Ureter (tissue), 1 donor: Measurements from ENCODE around the gene PIGZ. TPM values are rescaled to one million over a fixed set of nuclear protein-coding genes. Genes with fewer than 3 reads are reported as not detected.

Experiments used
- DNase-seq: peaks from one replicate; pipeline ENCODE4 v3.0.0-alpha.2; 2020; ENCODE audit warnings: low spot score
- total RNA-seq: library from RNA; stranded (reverse); gene quantifications from one replicate; pipeline ENCODE4 v1.2.4, GENCODE V29; 2023
- donor health status: DM: yes; HTN: yes; CAD: no.

The PIGZ gene
- total RNA-seq, 1 donor from 2014 or later = 16.3 TPM

DNA sequence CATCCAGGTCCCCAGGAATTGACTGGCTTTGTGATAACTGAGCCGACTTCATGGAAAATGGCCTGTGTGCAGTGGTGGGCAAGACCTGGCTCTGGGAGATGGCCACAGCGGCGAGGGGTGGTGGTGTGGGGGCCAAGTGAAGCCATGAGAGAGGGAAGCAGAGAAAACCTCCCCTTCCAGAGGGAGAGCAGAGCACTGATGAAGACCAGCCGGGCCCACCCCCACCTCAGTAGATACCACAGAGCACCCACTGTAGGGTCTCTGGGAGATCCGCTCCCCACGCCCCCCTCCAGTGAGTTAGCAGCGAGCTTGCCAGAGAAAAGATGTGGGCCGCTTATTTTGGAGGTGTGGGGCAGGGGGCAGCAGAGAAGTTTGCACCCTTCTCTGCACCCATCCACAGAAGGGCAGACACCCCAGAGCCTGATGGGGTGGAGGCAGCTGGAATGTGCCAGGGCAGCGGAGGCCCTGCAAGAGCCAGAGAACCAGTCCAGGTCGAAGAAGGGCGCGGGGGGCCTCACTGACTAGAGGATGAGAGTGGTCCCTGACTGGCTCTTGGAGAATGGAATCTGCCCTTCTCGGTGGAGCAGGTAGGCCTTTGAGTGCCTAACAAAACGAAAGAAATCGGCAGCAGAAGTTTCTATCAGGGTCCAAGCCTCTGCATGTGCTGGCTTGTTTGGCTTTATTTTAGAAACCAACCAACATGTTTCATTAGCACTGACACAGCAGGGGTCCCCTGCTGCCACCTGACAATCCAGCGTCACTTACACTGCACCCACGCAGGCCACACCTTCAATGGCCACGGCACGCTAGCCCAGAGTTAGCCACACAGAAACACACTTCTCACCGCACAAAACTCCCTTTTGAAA is 32.7 kb upstream of the PIGZ start:
- DNase-seq = peak; percentile 67

DNA sequence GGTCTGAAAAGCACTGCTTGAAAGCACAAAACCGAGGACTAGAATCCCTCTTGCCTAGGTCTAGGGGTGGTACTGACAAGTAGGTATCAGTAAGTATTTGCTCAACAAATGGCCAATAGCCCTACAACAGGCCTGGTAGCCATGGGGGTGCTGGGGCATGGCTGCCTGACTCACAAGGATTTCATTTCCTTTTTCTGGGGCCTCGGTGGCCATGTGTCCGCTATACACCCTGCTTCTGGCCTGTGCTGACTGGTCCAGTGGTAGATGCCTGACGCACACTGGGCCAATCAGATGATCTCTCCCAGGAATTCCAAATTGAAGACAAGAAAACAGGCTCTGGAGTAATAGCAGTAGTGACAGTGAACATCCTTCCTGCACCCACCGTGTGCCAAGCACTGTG is 31.6 kb upstream of the PIGZ start:
- DNase-seq = no peak

DNA sequence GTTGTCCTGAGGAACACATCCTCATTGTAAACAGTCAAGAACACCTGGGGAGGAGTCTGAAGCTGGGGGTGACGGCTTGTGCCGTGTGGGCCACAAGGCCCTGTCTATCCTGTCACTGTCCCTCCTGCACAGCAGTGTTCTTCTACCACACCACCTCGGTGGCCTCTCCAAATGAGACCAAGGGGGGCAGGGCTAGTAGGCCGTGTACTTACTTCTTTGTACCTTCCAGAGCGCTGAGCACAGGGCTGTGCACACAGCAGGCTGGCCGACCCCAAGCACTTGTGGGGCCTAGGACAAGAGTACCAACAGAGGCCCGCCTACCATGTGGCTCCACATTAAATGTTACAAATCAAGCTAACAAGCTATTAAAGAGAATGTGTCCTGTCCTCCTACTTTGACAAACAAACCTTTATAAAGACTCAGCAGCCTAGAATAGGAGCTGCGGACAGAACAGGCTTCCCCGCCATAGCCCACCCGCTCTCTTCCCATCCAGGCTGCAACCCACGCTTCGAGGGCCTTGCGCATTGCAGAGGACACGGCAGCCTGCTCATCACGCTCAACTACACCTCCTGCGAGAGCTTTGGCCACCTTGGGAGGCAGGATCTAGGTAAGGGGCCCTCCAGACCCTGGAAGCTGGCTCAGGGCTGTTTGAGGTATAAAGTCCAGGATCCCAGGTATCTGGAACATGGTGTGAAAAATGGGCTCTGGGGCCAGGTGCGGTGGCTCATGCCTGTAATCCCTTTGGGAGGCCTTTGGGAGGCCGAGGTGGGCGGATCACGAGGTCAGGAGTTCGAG is 30.5 kb upstream of the PIGZ start:
- DNase-seq = no peak

DNA sequence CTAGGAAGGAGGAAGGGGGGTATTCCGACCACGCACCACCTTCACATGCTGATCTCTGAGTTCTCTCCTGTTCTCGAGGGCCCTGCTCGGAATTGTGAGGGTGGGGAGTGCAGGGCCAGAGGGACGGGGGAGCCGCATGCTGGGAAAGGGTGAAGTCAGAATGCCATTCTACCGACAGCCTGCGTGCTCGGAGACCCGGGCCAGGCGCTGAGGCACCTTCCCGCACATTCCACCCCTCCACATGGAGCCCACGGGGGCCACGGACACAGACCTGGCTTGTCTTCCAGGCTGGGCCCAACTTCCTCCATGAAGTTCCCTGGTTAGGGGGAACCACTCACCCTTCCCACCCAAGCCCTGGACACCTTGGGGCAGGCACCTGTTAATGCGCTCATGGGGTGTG is 28.7 kb upstream of the PIGZ start:
- no peak for DNase-seq

DNA sequence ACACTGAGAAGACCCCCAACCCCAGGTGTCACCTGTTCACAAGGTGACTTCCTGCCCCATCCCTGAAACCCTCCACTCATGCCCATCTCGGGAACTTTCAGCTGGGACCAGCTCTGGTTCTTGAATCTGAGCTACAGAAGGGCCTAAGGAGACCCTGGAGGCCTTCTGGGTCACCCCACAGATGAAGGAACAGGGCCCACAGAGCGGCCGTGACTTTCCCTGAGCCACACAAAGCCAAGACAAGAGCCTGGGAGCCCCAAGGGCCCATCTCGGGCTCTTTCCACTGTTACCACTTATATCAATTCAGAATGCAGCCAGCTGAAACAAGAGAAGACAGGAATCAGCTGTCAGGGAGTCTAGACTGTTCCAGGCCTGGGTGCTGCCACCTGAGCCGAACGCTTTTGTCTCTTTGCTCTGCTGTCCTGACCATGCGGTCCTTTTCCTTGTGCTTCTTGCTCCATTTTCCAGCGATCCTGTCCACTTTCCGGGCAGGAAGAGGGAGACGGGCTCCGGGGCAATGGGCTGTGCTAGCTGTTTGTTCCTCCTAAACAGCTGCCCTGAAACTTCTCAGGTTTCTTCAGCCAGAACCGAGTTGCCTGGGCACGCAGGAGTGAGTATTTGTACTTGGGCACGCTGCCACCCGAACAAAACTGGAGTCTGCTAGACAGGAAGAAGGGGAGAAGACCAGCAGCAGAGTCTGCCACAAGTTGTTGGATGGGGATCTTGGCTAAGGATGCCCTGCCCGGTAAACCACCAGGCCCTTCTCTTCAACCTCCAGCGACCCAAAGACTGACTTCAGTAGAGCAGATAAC is 28.0 kb upstream of the PIGZ start:
- DNase-seq = peak; percentile 81

DNA sequence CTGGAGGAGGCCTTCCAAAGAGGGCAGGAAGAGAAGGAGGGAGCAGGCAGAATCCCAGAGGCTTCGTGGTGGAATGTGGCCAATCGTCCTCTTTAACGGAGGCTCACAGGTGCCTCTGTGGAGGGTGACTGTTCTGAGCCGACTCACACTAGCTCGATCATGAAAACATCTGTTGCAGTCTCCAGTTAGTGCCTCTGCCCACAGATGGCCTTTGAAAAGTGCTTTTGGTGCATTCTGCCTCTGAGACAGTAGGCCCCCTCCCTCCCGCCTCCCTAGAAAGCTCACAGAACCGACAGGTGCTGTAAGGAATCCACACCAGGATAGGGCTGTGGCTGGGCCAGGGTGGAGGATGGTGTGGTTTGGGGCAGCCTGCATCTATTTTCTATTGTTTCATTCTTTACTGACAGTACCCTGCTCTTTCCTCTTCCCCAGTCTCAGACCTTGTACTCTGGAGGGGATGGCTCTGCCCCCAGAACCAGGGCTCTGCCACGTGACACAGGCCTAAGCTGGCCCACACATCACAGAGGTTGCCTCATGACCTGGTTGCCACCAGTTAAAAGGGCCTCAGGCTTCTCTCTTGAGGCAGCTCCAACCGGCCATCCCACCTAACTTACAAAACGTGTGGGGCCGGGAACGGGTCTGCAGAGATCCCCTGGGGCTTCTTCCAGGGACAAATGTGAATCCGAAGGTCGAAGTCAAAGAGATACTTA is 27.2 kb upstream of the PIGZ start:
- no peak for DNase-seq

DNA sequence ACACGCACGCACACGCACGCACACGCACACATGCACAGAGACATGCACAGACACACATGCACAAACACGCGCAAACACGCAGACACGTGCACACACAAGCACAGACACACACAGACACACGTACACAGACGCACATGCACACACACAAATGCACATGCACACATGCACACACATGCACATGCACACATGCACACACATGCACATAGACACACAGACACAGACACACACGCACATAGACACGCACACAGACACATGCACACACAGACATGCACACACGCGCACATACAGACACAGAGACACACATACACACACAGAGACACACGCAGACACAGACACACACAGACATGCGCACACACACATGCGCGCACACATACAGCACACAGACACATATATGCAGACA is 26.4 kb upstream of the PIGZ start:
- no peak for DNase-seq

DNA sequence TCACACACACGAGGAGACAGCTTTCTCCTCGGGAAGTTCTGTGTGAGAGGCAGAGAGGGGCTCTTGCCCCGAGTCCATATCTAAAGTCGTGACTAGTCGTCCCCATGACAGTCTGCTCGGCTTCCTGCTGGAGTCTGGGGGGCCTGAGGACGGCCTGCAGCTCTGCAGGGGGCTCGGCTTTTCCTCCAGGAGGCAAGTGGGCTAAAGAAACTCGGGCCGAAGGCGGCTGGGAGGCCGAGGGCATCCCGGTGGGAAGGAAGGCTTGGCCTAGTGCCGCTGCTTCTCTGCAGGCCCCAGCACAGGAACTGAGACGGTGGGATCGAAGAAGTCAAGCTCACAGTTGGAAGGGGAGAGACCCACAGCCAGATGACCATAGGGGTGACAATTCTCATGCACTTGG is 25.4 kb upstream of the PIGZ start:
- no peak for DNase-seq

DNA sequence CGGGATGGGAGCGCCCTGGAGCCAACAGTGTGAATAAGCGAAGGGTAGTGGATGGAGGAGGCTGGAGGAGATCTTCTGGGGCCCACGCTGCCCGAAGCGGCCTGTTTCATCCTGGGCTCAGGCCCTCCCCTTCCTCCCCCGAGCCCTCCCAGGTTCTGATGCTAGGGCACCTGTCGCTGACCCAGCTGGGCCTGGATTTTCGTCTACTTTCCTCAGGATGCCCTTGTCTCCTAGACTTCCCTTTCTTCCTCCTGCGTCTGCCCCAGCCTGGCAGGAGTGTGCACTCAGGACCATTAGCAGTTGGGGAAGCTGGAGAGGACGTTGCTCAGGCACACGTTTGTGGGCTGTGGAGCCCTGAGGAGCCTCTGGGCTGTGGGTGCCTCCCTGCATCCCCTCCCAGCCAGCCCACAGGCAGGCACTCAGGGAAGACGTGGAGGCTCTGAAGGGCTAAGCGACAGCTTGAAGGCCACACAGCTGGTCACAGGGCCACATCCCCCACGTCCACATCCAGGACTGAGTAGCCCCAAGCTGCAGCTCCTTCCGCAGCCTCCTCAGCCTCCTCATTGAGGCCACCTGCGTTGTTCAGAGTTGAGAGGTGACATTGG is 23.9 kb upstream of the PIGZ start:
- no peak for DNase-seq

DNA sequence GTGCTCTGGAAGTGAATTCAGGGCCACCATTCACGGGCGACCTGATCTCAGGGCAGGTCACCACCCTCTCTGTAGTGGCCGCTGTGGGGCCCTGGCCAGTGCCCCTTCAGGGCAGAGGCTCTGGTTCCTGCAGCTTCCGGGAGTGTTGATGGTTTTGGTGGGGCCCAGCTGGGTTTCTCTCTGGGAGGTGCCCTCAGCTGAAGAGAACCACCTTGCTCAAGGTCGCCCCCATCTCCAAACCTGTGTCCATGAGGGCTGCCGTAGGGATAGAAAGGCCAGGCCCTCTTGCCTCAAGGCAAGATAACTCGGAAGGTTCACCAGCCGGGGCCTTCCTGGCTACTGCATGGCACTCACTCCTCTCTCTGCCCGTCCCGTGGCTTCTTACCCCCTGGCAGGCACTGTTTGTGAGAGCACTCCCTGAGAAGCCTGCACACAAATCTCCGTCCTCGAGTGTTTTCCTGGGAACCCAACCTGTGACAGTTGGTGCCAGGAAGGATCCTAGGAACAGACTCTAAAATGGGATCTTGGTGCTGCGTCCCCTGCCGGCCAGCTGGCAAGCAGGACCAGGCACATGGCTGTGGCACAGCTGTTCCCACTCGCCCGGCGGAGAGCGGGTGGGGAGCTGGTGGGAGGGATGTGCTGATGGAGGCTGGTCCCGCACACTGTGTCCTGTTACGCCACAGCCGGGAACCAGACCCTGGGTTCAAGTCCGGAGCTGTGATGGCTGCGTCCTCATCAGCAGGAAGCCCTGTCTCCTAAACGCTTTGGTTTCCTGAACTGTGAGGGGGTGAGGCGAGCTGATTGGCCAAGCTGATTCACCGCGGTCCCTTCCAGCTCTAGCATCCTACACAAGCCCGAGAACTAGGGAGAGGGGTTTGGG is 23.2 kb upstream of the PIGZ start:
- no peak for DNase-seq

DNA sequence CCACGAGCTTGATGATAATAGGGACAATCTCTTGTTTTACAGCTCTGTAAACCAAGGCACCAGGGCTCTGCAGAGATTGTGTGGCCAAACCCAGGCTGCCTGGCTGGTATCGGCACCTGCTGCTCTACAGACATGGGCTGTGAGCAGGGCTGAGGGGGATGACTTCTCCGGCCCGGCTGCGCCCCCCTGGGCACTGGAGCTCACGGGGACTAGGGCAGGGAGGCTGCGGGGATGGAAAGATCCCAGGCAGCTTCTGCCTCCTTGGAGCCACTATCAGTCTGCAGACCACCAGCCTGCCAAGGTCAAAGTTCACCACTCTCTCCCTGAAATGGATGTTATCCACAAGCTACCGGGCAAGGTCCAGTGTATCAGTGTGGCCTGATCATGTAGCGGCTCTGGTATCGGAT is 22.0 kb upstream of the PIGZ start:
- DNase-seq = no peak

DNA sequence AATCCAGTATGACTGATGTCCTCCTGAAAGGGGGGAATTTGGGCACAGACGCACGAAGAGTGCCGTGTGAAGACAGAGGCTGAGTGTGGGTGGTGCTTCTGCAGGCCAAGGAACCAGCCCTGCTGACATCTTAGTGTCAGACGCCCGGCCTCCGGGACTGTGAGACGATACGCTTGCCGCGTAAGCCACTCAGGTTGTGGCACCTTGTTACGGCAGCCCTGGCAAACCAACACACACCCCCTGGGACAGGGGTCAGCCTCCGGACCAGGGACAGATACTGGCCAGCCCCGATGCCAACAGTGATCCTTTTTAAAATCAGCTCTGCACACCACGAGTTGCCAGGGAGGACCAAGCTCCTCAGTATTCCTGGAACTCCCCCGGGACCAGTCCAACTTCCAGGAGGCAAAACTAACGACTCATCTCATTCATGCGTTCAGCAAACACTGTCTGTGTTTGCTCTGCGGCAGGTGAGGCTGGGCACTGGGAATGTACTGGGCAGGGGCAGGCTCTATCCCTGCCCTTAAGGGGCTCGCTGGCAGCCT is 21.2 kb upstream of the PIGZ start:
- DNase-seq = no peak

DNA sequence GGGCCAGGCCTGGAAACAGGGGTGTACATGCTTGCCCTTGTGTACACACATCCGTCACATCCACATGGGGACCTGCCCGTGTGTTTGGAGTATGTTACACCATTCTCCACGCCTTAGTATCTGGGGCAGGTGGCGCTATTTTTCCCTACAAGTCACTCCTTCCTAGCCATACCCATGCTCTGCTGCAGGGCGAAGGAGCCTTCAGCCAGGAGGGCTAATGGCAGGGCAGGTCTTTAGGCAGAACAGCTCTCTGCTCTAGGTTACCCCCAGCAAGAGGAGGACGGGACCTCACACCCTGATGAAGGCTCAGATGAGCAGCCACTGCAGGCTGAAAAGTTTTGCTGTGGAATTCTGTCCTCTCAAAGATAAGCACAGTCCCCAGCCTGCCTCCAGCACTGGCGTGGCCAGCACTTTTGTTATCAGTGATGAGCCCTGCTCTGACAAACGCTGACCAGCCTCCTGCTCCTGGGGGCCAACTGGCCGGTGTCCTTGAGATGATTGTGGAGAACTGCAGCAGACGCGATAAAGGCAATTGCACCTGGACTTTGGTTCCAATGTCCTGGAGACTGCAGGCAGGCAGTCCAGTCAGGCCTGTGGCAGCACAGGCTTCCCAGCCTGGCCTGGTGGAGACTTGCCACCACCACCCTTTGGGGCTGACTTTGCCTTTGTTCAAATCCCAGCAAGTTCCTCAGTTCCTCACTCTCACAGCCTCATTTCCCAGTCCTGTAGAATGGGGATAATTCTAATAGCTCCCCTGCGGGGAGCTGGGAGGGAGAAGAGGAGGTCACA is 19.8 kb upstream of the PIGZ start:
- DNase-seq = no peak

DNA sequence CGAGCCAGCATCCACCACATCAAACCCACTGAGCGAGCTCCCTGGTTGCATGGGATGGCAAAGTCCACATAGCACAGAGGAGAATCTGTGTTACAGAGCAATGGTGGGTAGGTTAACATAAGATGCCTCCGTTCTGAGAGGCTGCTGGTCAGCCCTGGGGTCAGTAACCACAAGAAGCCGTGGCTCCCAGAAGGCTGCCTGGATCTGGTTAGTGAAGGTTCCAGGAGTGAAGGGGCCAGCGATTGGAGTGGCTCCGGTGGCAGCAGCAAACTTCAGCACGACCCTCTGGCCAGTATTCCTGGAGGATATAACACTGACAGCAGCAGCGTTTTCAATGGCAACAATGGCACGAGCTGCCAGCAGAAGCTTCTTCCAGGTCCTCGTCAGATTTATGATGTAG is 18.4 kb upstream of the PIGZ start:
- no peak for DNase-seq

DNA sequence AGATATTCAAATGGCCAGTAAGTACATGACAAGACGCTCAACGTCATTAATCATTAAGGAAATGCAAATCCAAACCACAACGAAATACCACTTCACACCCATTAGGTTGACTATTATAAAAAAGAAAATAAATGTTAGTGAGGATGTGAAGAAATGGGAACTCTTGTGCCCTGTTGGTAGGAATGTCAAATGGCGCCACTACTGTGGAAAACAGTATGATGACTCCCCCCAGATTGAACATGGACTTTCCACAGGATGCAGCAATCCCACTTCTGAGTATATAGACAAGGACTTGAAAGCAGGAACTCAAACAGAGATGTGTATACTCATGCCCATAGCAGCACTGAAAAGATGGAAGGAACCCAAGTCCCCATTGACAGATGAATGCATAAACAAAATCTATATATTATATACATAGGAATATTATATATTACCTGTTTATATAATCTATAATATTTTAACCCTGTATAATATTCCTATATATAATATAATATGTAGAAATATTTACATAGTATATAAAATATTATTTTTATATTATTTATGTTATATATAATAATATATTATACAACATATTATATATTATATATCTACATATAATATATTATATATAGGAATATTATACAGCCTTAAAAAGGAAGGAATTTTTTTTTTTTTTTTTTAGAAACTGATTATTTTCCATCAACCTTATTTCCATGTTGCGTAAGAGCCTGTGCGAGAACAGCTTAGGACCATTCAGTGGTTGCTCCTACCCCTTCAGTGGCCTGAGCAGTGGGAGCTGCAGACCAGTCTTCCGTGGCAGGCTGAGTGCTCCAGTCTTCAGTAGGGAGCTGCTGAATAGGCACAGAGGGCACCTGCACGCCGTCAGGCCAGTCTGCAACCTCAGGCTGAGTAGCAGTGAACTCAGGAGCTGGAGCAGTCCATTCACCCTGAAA is 17.6 kb upstream of the PIGZ start:
- DNase-seq = no peak

DNA sequence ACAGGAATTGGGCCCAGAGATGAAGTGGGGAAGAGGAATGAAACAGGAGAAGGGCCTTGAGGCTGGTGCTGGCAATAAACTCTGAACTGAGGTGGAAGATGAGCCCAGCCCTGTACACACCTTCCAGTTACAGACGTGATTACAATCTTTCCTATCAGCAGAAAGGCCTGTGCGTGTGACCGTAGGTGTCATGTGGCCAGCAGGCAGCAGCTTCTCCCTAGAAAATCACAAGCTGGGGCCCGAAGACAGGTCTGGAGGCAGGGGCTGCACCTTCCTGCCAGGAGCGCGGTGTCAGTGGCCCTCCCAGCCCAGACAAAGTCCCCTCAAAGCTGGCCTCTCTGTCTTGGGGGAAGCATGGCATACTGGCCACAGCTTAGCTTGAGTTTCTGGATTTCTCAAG is 16.7 kb upstream of the PIGZ start:
- no peak for DNase-seq

DNA sequence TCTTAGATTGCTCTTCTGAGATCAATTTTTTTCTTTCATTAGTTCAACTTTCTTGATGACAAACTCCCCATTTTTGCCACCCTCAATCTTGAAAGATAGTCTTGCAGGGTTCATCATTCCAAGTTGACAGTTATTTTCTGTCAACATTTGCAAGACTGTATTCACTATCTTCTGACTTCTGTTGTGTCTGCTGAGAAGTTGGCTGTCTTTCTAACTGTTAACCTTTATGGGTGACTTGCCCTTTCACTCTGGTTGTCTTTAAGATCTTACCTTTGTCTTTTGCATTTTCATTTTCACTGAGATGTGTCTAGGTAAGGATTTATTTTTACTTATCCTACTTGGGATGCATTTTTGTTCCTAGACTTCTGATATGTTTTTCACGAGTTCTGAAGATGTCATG is 14.6 kb upstream of the PIGZ start:
- DNase-seq = no peak

DNA sequence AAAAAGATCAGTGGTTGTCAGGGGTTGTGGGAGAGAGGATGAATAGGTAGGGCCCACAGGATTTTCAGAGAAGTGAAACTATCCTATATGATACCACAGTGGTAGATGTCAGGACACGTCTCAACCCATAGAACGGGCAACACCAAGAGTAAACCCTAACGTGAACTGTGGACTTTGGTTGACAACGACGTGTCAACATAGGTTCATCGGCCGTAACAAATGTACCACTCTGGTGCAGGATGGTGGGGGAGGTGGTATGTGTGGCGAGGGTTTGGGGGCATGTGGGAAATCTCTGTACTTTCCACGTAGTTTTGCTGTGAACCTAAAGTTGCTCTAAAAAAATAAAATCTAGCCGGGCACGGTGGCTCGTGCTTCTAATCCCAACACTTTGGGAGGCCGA is 13.0 kb upstream of the PIGZ start:
- DNase-seq = no peak
